Measurements from ENCODE around the gene UBC.
A peak's percentile ranks its signal among the peaks of the same experiment; 100 is the strongest.
"Not testable (repeated sequence)": the region's sequence is repeated elsewhere in the genome, so short reads cannot be mapped to it uniquely, and the experiment has no call there.

The UBC gene

DNA sequence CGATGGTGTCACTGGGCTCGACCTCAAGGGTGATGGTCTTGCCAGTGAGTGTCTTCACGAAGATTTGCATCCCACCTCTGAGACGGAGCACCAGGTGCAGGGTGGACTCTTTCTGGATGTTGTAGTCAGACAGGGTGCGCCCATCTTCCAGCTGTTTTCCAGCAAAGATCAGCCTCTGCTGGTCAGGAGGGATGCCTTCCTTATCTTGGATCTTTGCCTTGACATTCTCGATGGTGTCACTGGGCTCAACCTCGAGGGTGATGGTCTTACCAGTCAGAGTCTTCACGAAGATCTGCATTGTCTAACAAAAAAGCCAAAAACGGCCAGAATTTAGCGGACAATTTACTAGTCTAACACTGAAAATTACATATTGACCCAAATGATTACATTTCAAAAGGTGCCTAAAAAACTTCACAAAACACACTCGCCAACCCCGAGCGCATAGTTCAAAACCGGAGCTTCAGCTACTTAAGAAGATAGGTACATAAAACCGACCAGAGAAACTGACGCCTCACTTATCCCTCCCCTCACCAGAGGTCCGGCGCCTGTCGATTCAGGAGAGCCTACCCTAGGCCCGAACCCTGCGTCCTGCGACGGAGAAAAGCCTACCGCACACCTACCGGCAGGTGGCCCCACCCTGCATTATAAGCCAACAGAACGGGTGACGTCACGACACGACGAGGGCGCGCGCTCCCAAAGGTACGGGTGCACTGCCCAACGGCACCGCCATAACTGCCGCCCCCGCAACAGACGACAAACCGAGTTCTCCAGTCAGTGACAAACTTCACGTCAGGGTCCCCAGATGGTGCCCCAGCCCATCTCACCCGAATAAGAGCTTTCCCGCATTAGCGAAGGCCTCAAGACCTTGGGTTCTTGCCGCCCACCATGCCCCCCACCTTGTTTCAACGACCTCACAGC lies 717 bp downstream of the UBC start:
- DNase-seq = peak; percentile 93

GRCh38 chr12:124912529-124913287 lies 1.7 kb downstream of the UBC start:
- DNase-seq = not testable (repeated sequence)

DNA sequence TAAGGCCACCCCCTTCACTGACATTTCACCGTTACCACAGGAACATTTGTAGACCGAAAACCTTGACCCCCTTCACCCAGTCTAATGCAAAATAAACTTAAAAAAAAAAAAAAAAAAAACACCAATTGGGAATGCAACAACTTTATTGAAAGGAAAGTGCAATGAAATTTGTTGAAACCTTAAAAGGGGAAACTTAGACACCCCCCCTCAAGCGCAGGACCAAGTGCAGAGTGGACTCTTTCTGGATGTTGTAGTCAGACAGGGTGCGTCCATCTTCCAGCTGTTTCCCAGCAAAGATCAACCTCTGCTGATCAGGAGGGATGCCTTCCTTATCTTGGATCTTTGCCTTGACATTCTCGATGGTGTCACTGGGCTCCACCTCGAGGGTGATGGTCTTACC lies 2.9 kb downstream of the UBC start:
- not testable (repeated sequence) for DNase-seq

DNA sequence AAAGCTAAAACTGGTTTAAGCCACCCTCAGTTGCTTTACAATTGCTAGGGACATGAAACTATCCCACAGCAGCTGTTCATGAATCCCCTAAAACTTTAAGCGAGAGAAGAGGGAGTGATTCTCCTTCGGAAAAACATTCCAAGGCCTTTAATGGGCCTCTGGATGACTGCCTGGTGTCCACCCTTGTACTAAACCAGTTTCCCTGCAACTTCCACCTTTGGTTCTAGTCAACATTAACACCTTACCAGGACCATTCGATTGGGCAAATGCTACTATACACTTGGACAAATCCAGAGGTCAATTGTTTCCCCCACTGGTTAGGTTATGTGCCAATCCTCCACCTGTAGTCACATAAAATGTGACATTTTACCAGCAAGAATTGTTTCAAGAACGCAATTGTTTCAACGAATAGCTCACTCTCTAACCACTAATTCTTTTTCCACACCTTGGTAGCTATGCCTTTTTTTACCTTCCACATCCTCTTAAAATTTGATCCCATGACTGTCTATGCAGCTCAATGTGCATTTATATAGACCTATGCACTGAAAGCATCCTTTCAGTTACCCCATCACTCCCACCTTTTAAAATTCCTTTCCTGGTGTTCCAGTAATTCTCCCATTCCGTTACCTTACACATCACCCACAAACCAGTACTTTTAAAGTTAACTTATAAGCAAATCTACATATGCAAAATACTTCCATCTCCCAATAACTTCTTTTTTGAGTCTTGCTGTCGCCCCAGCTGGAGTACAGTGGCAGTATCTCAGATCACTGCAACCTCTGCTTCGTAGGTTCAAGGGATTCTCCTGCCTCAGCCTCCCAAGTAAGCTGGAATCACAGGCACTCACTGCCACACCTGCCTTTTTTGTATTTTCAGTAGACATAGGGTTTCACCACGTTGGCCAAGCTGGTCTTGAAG lies 3.6 kb downstream of the UBC start:
- no peak for DNase-seq

GRCh38 chr12:124909831-124910560 lies 4.5 kb downstream of the UBC start:
- no peak for DNase-seq

GRCh38 chr12:124906606-124907261 lies 7.7 kb downstream of the UBC start:
- DNase-seq = peak; percentile 94

- DNase-seq = no peak
These were observed 9.9 kb downstream of the UBC start for GRCh38 chr12:124904306-124905098.

DNA sequence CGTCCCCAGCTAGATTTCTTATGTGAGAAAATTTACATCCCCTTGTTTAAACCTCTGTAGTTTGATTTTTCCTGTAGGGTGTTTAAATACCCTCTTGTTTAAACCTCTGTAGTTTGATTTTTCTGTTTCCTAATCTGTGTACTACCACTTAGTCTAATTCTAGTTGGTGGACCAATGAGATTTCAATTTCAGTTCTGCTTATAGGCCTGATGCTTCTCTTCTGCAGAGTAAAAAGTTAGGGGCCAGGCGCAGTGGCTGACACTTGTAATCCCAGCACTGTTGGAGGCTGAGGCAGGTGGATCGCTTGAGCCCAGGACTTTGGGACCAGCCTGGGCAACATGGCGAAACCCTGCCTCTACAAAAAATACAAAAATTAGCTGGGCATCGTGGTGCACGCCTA lies 11.5 kb downstream of the UBC start:
- no peak for DNase-seq

DNA sequence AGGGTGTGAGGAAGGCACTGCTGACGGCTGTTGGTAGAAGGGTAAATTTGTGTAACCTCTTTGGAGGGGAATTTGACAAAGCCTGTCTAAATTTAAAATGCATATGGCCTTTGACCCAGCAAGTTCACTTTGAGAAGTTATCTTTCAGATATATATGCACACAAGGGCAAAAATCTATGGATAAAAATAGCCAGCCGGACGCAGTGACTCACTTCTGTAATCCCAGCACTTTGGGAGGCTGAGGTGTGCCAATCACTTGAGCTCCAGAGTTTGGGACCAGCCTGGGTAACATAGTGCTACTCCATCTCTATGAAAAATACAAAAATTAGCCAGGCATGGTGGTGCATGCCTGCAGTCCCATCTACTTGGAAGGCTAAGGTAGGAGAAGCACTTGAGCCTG lies 13.4 kb downstream of the UBC start:
- no peak for DNase-seq

DNA sequence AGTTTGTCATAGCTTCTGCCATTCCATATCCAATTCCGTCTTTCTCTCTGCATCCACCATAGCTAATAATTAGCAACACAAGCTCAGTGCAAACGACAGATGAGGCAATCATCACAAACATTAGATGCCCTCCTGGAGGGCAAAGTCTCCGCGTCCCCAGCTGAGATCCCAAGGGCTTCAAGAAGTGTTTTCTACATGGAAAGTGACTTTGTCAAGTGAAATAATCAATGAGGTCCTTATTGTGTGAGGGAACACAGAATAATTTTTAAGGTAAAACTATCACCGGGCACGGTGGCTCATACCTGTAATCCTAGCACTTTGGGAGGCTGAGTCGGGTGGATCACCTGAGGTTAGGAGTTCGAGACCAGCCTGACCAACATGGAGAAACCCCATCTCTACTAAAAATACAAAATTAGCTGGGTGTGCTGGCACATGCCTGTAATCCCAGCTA lies 14.1 kb downstream of the UBC start:
- not testable (repeated sequence) for DNase-seq

GRCh38 chr12:124898923-124899294 lies 15.5 kb downstream of the UBC start:
- no peak for DNase-seq

GRCh38 chr12:124898200-124898922 lies 16.1 kb downstream of the UBC start:
- DNase-seq = peak; percentile 63

GRCh38 chr12:124896461-124896860 lies 18.0 kb downstream of the UBC start:
- DNase-seq = no peak

- no peak for DNase-seq
These were observed 20.5 kb downstream of the UBC start for GRCh38 chr12:124893792-124894516.

GRCh38 chr12:124888260-124888659 lies 26.2 kb downstream of the UBC start:
- DNase-seq = no peak

DNA sequence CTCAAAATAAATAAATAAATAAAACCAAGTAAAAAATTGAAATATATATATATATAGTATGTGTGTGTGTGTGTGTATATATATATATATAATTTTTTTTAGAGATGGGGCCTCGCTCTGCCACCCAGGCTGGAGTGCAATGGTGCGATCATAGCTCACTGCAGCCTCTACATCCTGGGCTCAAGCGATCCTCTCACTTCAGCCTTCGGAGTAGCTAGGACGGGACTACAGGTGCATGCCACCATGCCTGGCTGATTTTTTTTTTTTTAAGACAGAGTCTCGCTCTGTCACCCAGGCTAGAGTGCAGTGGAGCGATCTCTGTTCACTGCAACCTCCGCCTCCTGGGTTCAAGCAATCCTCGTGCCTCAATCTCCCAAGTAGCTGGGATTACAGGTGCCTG lies 26.7 kb downstream of the UBC start:
- DNase-seq = not testable (repeated sequence)

- no peak for DNase-seq
These were observed 29.6 kb downstream of the UBC start for GRCh38 chr12:124884587-124885438.

Measured in CD4-positive, alpha-beta T cell treated with Interleukin-4 for 4 hours (primary cell).